ELR (cell line): Measurements from ENCODE around the gene NBPF26.
"Not testable (repeated sequence)": the region's sequence is repeated elsewhere in the genome, so short reads cannot be mapped to it uniquely, and the experiment has no call there.

Experiments used
- DNase-seq: peaks from one replicate; pipeline ENCODE4 v3.0.0-alpha.2; 2015; ENCODE audit warnings: low read depth

Gene NBPF26

DNA sequence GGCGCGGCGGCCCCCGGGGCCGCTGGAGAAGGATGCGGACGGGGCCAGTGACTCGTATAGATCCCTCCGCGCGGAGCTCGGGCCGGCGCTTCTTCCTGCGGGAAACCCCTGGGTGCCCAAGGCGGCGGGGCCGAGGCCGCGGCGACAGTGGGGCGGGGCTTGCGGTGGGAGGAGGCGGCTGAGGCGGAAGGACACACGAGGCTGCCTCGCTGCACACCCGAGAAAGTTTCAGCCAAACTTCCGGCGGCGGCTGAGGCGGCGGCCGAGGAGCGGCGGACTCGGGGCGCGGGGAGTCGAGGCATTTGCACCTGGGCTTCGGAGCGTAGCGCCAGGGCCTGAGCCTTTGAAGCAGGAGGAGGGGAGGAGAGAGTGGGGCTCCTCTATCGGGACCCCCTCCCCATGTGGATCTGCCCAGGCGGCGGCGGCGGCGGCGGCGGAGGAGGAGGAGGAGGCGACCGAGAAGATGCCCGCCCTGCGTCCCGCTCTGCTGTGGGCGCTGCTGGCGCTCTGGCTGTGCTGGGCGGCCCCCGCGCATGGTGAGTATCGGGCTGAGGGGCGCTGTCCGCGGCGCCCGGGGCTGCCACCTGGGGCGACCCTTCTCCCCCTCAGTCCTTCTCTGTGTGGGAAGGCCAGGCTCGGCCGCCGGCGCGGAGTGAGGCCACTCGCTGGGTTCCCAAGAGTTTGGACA, at the start of gene NBPF26:
Gene NBPF26, plus strand, starts transcription at position 231 of the 688 bp plus-strand sequence.
- peak; percentile 30 for DNase-seq

- DNase-seq = not testable (repeated sequence)
These were observed 43.5 kb upstream of the NBPF26 start for GRCh38 chr1:120680106-120680819.

GRCh38 chr1:120680938-120681337, 42.8 kb upstream of the NBPF26 start:
- DNase-seq = not testable (repeated sequence)

DNA sequence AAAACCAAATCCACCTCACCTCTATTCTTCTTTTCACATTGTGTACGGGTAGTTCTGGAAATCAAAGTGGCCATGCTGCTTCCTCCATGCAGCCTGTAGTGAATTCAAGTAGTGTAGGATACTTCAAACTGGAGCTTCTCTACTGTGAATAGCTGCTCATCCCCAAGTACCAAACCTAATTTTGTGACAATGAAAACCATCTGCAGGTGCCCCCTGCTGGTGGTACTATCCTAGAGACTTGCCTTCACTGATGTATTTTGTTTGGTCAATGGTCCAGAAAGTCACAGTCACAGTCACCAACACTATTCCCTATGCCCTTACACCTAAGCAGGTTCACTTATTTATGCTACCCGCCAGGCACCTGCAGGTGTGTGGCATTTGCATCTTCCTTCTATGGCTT, 39.3 kb upstream of the NBPF26 start:
- not testable (repeated sequence) for DNase-seq

DNA sequence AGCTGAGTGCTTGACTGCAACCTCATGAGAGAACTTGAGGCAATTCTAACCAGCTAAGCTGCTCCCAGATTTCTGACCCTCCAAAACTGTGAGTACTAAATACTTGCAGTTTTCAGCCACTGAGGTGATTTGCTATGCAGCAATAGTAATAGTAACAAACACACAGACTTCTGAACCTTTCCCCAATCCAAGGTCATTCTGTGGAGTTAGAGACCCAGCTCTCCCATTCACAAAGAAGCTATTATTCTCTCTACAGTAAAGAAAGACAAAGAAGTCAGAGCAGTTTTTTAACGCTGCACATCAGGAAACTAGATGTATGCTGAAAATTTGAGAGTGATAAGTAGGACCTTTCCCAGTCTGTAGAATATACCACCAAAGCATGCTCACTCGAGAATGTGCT, 38.1 kb upstream of the NBPF26 start:
- not testable (repeated sequence) for DNase-seq

DNA sequence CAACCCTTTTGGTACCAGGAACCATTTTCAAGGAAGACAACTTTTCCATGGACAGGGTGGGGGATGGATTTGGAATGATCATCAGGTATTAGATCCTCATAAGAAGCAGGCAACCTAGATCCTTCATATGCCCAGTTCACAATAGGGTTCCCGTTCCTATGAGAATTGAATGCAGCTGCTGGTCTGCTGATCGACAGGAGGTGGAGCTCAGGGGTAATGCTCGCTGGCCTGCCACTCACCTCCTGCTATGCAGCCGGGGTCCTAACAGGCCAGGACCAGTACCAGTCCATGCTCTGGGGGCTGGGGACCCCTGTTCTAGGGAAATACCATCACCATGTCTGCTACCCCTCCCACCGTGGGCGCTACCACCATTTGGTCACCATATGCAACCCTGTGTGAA, 36.5 kb upstream of the NBPF26 start:
- not testable (repeated sequence) for DNase-seq

DNA sequence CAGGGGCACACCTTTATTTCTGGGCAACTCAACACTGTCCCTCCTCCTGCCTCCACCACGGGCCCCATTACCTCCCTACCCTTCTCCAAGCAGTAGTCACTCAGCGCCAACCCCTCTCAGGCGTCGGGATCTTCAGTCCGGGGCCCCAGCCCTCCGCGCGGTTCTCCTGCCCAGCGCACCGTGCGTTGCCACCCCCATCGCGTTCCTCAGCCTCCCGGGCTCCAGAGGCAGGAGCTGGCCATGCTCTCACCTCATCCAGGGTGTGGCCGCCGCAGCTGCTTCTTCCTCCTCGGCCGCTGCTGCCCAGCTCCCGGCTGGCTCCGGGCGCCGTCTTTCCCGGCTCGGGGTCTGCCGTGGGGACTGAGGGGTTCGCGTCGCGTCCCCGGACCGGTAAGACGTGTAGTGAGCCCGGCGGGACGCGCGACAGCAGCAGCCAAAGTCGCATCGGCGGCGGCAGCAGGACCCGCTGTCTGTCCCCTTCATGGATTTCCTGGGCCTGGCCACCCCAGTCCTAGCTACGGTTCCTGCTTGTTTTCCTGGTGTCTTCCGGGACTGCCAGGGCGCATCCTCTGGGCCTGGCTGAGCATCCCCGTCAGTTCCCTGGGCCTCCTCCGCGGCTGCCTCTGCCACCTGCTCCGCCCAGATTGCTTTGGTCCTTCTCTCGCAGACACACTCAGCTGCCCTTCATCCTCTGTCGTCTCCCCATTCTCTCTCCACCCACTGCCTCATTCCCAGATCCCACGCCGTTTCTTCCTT, 22.8 kb upstream of the NBPF26 start:
- DNase-seq = not testable (repeated sequence)

- DNase-seq = not testable (repeated sequence)
These were observed 409 bp upstream of the NBPF26 start for GRCh38 chr1:120723358-120723714.

DNA sequence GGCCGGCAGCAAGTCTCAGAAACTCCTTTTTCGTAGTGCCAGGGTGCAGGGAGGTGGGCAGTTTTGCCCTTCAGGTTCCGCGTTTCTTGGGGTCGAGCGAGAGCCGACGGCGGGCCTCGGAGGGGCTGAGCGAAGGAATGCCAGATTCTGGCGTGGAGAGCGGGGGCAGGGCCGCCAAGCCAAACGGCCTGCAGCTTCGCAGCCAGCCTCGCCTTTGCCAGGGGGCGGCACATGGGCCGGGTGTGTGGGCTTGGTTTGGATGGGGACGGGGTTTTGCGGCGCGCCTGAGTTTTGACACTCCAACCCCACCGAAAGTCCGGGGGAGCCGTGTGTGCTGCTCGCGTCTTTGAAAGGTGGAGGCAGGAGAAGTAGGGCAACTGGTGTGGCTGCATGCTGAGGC, 762 bp downstream of the NBPF26 start:
- DNase-seq = not testable (repeated sequence)

GRCh38 chr1:120728811-120729210, 5.1 kb downstream of the NBPF26 start:
- not testable (repeated sequence) for DNase-seq

GRCh38 chr1:120769090-120769489, 45.3 kb downstream of the NBPF26 start:
- not testable (repeated sequence) for DNase-seq

- DNase-seq = peak; percentile 5
These were observed 81.7 kb downstream of the NBPF26 start for GRCh38 chr1:120805452-120805851.

GRCh38 chr1:120811822-120812221, 88.1 kb downstream of the NBPF26 start:
- DNase-seq = peak; percentile 32

DNA sequence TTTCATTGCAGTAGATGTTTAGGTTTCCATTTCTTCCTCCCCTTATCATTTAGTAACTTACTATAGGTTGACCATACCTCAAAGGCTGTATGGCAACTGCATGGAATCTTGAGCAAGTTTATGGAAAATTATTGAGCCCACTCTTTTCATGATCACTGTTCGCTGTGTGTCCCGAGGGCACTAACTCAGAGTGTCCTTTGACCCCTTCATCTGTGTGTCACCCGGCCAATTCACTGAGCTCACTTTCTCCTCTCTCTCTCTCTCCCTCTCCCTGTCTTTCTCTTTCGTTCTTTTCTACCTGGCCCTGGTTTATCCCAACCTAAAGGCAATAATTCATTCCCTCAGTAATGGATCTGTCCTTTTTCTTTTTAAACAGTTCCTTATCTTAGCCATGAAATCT, 101.3 kb downstream of the NBPF26 start:
- DNase-seq = not testable (repeated sequence)

DNA sequence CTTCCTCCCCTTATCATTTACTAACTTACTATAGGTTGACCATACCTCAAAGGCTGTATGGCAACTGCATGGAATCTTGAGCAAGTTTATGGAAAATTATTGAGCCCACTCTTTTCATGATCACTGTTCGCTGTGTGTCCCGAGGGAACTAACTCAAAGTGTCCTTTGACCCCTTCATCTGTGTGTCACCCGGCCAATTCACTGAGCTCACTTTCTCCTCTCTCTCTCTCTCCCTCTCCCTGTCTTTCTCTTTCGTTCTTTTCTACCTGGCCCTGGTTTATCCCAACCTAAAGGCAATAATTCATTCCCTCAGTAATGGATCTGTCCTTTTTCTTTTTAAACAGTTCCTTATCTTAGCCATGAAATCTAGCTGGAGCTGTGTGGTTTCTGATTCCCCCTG, 102.9 kb downstream of the NBPF26 start:
- not testable (repeated sequence) for DNase-seq

DNA sequence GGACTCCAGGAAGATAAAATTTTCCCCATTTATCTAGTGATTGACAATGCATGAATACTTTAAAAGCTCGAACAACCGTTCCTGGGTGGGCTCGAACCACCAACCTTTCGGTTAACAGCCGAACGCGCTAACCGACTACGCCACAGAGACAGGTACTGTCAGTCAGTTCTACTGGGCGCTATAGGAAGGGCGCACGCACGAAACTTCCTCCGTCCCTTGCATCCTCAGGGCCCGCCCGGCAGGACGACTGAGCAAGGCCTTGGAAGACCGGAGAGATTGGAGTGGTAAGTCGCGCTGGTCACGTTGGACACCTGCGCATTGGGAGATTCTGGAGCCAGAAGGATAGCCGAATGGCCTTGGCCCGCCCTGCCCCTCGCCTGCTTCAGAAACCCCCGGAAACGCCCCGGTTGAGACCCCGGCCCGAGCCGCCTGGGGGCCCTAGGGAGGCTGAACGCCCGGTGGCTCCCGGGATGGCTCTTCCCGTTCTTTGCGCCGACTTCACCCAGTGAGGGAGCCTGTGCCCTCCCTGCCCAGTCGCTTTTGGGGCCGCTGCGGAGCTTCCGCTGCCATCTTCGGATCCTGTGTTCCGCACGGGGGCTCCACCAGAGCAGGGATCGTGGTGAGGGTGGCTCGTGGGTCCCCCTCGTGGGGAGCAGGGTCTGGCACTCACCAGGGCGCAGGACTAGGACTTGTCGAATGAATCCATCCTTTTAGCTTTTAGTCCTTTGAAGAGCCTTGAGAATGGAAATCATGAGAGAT, 120.6 kb downstream of the NBPF26 start:
- DNase-seq = peak; percentile 66

- DNase-seq = not testable (repeated sequence)
These were observed 121.2 kb downstream of the NBPF26 start for GRCh38 chr1:120844945-120845330.

DNA sequence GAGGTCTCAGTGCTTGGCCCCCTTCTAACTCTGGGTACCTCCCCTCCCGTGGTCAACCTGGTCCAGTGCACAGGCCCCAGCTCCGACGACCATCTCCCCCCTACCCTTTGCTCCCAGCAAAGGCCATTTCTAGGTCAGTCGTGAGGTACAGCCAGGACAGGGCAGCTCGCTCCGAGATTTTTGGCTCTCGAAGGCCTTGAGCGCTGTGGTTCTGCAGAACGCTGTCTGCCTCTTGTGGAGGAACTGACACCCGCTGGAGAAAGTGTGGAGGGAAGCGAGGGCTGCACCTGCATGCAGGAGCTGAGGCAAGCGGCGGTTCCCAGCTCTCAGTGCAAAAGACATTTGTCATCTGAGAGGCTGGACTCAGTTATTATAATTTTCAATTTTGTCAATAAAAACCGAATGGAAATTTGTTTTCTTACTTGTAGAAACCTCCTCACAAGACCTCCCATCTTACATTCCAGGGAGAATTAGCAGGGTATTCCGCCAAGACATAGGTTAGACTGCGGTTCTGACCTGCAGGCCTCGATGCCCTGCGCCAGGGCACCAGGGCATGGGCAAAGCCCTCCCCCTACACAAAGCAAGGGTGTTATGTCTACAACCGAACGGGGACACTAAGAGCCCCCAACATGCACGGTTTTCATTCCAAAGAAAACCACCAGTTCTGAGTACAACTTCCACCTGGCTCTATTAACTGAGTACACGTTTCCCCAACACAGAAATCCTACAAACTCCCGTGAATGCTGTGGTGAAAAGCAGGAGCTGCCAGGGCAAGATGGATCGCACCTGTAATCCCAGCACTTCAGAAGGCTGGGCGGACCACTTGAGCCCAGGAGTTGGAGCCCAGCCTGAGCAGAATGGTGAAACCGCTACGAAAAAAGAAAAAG, 125.9 kb downstream of the NBPF26 start:
- DNase-seq = peak; percentile 19

- DNase-seq = peak; percentile 88
These were observed 126.5 kb downstream of the NBPF26 start for GRCh38 chr1:120850287-120850536.

DNA sequence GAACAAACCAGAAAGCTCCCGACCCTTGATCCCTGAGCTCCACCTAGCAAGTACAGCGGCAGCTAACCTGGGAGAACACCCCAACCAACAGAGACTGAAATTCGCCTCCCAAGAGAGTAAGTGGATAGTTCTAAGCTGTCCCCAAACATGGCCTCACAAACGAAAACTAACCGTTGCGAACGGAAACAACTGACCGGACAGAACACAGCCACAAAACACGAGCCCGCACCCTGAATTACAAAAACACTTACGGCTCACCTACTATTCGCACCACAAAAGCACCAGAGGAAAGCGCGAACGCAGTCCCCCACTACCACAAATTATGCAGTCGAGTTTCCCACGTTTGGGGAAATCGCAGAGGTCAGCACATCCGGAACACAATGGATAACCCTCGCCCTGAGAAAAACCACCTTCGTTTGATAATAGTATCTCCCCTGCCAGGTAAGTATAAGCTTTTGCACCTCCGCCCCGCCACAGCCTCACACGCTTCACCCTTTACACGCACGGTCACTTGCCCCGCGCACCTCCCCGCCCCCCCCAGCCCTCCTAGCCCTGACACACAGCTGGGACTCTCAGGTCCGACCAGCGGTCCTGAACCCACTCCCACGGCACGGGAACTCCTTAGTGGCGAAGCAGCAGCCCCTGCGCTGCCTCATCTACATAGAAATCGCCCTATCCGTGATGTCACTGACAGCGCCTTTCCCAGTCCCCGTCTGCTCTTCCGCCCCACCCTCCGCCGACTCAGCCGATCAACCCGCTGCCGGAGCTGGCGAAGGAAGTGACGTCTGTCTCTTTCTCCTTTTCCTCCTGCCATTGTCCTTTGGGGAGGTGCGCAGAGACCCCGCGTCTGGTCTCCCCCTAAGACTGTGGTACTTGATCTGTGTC, 127.0 kb downstream of the NBPF26 start:
- DNase-seq = peak; percentile 91
